Measurements from ENCODE around the gene PTPN7.

The PTPN7 gene

GRCh38 chr1:202202500-202203168 is 42.2 kb upstream of the PTPN7 start:
- no peaks in the 10 kb centered on the region for H3K9me3 ChIP-seq (ENCODE audit: insufficient read depth, low read length)
- no peak for DNase-seq (ENCODE audit: low read depth, low spot score)

GRCh38 chr1:202201971-202202370 is 41.6 kb upstream of the PTPN7 start:
- H3K4me1 ChIP-seq (ENCODE audit: insufficient read depth, insufficient read length) = peaks cover 9% of the 10 kb centered on the region
- DNase-seq (ENCODE audit: low read depth, low spot score) = no peak
- peaks cover under 1% of the 10 kb centered on the region for H3K27me3 ChIP-seq (ENCODE audit: insufficient read depth, insufficient read length)
- H3K36me3 ChIP-seq (ENCODE audit: insufficient read depth, insufficient read length, low read length) = no peaks in the 10 kb centered on the region
- no peak overlapping the region for H3K9ac ChIP-seq (ENCODE audit: insufficient read length, low read depth)
- H3K4me3 ChIP-seq (ENCODE audit: insufficient read length, low read depth) = no peak overlapping the region
- no peaks in the 10 kb centered on the region for H3K9me3 ChIP-seq (ENCODE audit: insufficient read depth, low read length)
- TF ChIP-seq ZNF274 (IDR thresholded peaks at IDR 0.05; ENCODE audit: low read depth, low read length) (no peak), YY1 (IDR thresholded peaks at IDR 0.05; ENCODE audit: insufficient read depth, insufficient read length) (no peak)

More at GRCh38 chr1:202202500-202203168, 42.2 kb upstream of the PTPN7 start:
- no peaks in the 10 kb centered on the region for H3K36me3 ChIP-seq (ENCODE audit: insufficient read depth, insufficient read length, low read length)
- peaks cover 9% of the 10 kb centered on the region for H3K4me1 ChIP-seq (ENCODE audit: insufficient read depth, insufficient read length)
- no peaks in the 10 kb centered on the region for H3K27me3 ChIP-seq (ENCODE audit: insufficient read depth, insufficient read length)
- TF ChIP-seq SUZ12 (IDR thresholded peaks at IDR 0.05; ENCODE audit: extremely low read depth, insufficient read depth, insufficient read length) (no peak), ZNF274 (IDR thresholded peaks at IDR 0.05; ENCODE audit: low read depth, low read length) (no peak), YY1 (IDR thresholded peaks at IDR 0.05; ENCODE audit: insufficient read depth, insufficient read length) (no peak)
- H3K9ac ChIP-seq (ENCODE audit: insufficient read length, low read depth) = no peak overlapping the region
- H3K4me3 ChIP-seq (ENCODE audit: insufficient read length, low read depth) = no peak overlapping the region

- Histone ChIP-seq H3K4me1 (ENCODE audit: insufficient read depth, insufficient read length) (peaks cover 9% of the 10 kb centered on the region), H3K36me3 (ENCODE audit: insufficient read depth, insufficient read length, low read length) (no peaks in the 10 kb centered on the region), H3K4me3 (ENCODE audit: insufficient read length, low read depth) (no peak overlapping the region), H3K27me3 (ENCODE audit: insufficient read depth, insufficient read length) (peaks cover 7% of the 10 kb centered on the region), H3K9ac (ENCODE audit: insufficient read length, low read depth) (peak overlapping the region; percentile 17), H3K9me3 (ENCODE audit: insufficient read depth, low read length) (no peaks in the 10 kb centered on the region)
- no peak for TF ChIP-seq SUZ12 (IDR thresholded peaks at IDR 0.05; ENCODE audit: extremely low read depth, insufficient read depth, insufficient read length)
- no peak for TF ChIP-seq YY1 (IDR thresholded peaks at IDR 0.05; ENCODE audit: insufficient read depth, insufficient read length)
- TF ChIP-seq ZNF274 (IDR thresholded peaks at IDR 0.05; ENCODE audit: low read depth, low read length) = no peak
- DNase-seq (ENCODE audit: low read depth, low spot score) = no peak
These were observed 40.9 kb upstream of the PTPN7 start for GRCh38 chr1:202201266-202201665.

GRCh38 chr1:202200669-202201068 is 40.3 kb upstream of the PTPN7 start:
- peaks cover 13% of the 10 kb centered on the region for H3K27me3 ChIP-seq (ENCODE audit: insufficient read depth, insufficient read length)

GRCh38 chr1:202200112-202200548 is 39.7 kb upstream of the PTPN7 start:
- TF ChIP-seq YY1 (IDR thresholded peaks at IDR 0.05; ENCODE audit: insufficient read depth, insufficient read length) (no peak), ZNF274 (IDR thresholded peaks at IDR 0.05; ENCODE audit: low read depth, low read length) (no peak), SUZ12 (IDR thresholded peaks at IDR 0.05; ENCODE audit: extremely low read depth, insufficient read depth, insufficient read length) (no peak)
- Histone ChIP-seq H3K4me1 (ENCODE audit: insufficient read depth, insufficient read length) (peaks cover 9% of the 10 kb centered on the region), H3K4me3 (ENCODE audit: insufficient read length, low read depth) (no peak overlapping the region), H3K9me3 (ENCODE audit: insufficient read depth, low read length) (no peaks in the 10 kb centered on the region), H3K27me3 (ENCODE audit: insufficient read depth, insufficient read length) (peaks cover 18% of the 10 kb centered on the region), H3K9ac (ENCODE audit: insufficient read length, low read depth) (no peak overlapping the region), H3K36me3 (ENCODE audit: insufficient read depth, insufficient read length, low read length) (no peaks in the 10 kb centered on the region)
- no peak for DNase-seq (ENCODE audit: low read depth, low spot score)

More at GRCh38 chr1:202200669-202201068, 40.3 kb upstream of the PTPN7 start:
- DNase-seq (ENCODE audit: low read depth, low spot score) = no peak
- Histone ChIP-seq H3K36me3 (ENCODE audit: insufficient read depth, insufficient read length, low read length) (no peaks in the 10 kb centered on the region), H3K9me3 (ENCODE audit: insufficient read depth, low read length) (no peaks in the 10 kb centered on the region), H3K4me1 (ENCODE audit: insufficient read depth, insufficient read length) (peaks cover 9% of the 10 kb centered on the region), H3K4me3 (ENCODE audit: insufficient read length, low read depth) (no peak overlapping the region), H3K9ac (ENCODE audit: insufficient read length, low read depth) (no peak overlapping the region)
- no peak for TF ChIP-seq YY1 (IDR thresholded peaks at IDR 0.05; ENCODE audit: insufficient read depth, insufficient read length)
- no peak for TF ChIP-seq ZNF274 (IDR thresholded peaks at IDR 0.05; ENCODE audit: low read depth, low read length)
- no peak for TF ChIP-seq SUZ12 (IDR thresholded peaks at IDR 0.05; ENCODE audit: extremely low read depth, insufficient read depth, insufficient read length)

GRCh38 chr1:202199040-202199889 is 38.9 kb upstream of the PTPN7 start:
- Histone ChIP-seq H3K9me3 (ENCODE audit: insufficient read depth, low read length) (no peaks in the 10 kb centered on the region), H3K4me1 (ENCODE audit: insufficient read depth, insufficient read length) (peaks cover 10% of the 10 kb centered on the region), H3K36me3 (ENCODE audit: insufficient read depth, insufficient read length, low read length) (no peaks in the 10 kb centered on the region), H3K27me3 (ENCODE audit: insufficient read depth, insufficient read length) (peaks cover 27% of the 10 kb centered on the region), H3K4me3 (ENCODE audit: insufficient read length, low read depth) (no peak overlapping the region), H3K9ac (ENCODE audit: insufficient read length, low read depth) (no peak overlapping the region)
- TF ChIP-seq ZNF274 (IDR thresholded peaks at IDR 0.05; ENCODE audit: low read depth, low read length) = no peak
- TF ChIP-seq SUZ12 (IDR thresholded peaks at IDR 0.05; ENCODE audit: extremely low read depth, insufficient read depth, insufficient read length) = no peak
- TF ChIP-seq YY1 (IDR thresholded peaks at IDR 0.05; ENCODE audit: insufficient read depth, insufficient read length) = no peak
- no peak for DNase-seq (ENCODE audit: low read depth, low spot score)

- no peak for TF ChIP-seq ZNF274 (IDR thresholded peaks at IDR 0.05; ENCODE audit: low read depth, low read length)
- TF ChIP-seq YY1 (IDR thresholded peaks at IDR 0.05; ENCODE audit: insufficient read depth, insufficient read length) = no peak
- no peak for TF ChIP-seq SUZ12 (IDR thresholded peaks at IDR 0.05; ENCODE audit: extremely low read depth, insufficient read depth, insufficient read length)
- Histone ChIP-seq H3K4me3 (ENCODE audit: insufficient read length, low read depth) (no peak overlapping the region), H3K36me3 (ENCODE audit: insufficient read depth, insufficient read length, low read length) (no peaks in the 10 kb centered on the region), H3K4me1 (ENCODE audit: insufficient read depth, insufficient read length) (peaks cover 14% of the 10 kb centered on the region), H3K9me3 (ENCODE audit: insufficient read depth, low read length) (no peaks in the 10 kb centered on the region), H3K27me3 (ENCODE audit: insufficient read depth, insufficient read length) (peaks cover 36% of the 10 kb centered on the region), H3K9ac (ENCODE audit: insufficient read length, low read depth) (no peak overlapping the region)
- no peak for DNase-seq (ENCODE audit: low read depth, low spot score)
These were observed 37.9 kb upstream of the PTPN7 start for GRCh38 chr1:202198366-202198724.

All from NT2/D1 (cell line).